Transverse colon (tissue), 4 donors: ENCODE results near the gene DEUP1.

ENCODE experiments used
- CTCF ChIP-seq, 5 experiments: fragments of 200-600 bp in 3 of 5; fragments of 450-650 bp in 2 of 5; sonication (generic) in 3 of 5; IDR thresholded peaks; 1 replicate in 2 of 5; 2 replicates in 3 of 5; pipeline ENCODE4 v1.5.1; 2016 to 2017; ENCODE audit warnings: antibody characterized with exemption in 5 of 5, inconsistent platforms in 3 of 5, mild to moderate bottlenecking in 2 of 5, moderate library complexity in 1 of 5
- POLR2AphosphoS5 ChIP-seq, 3 donors: sonication (generic); formaldehyde crosslinking; IDR thresholded peaks; one replicate each; pipeline ENCODE4 v1.6.1; 2016; ENCODE audit warnings: antibody characterized with exemption in 3 of 3

- TF ChIP-seq CTCF (IDR thresholded peaks at IDR 0.05) = no peak
- TF ChIP-seq POLR2AphosphoS5 (IDR thresholded peaks at IDR 0.05) = no peak
These were observed 38.6 kb upstream of the DEUP1 start for GRCh38 chr11:93291898-93292297.
